Brain microvascular endothelial cell (primary cell): ENCODE measurements around the gene GSTA5.
"Not testable (repeated sequence)": the region's sequence is repeated elsewhere in the genome, so short reads cannot be mapped to it uniquely, and the experiment has no call there.

ENCODE experiments used
- DNase-seq: peaks from one replicate; pipeline ENCODE4 v3.0.0-alpha.2; 2020
- H3K27ac ChIP-seq: fragments of 250-450 bp; sonication (Bioruptor Pico); 2 replicates; pipeline ENCODE4 v1.5.1; 2020; ENCODE audit warnings: mild to moderate bottlenecking, moderate library complexity
- H3K27me3 ChIP-seq: fragments of 250-450 bp; sonication (Bioruptor Pico); replicated peaks from 2 replicates; pipeline ENCODE4 v1.5.1; 2020; ENCODE audit warnings: mild to moderate bottlenecking
- H3K36me3 ChIP-seq: fragments of 250-450 bp; sonication (Bioruptor Pico); replicated peaks from 2 replicates; pipeline ENCODE4 v1.5.1; 2020; ENCODE audit warnings: mild to moderate bottlenecking
- H3K4me3 ChIP-seq: 2 replicates; pipeline ENCODE4 v1.5.1; 2011; ENCODE audit warnings: low read depth, mild to moderate bottlenecking, control low read depth, low read length, moderate library complexity
- in situ Hi-C: cut with HindIII; loops from 2 replicates; pipeline ENCODE4 v1.10.0; 2017; ENCODE audit warnings: low sequenced_read_pairs, low pct_ligation_motif_present
- TF ChIP-seq, protein P1 (sequence below): IDR thresholded peaks from 2 replicates; pipeline ENCODE4 v1.5.1; 2011; ENCODE audit warnings: low read depth, mild to moderate bottlenecking, moderate library complexity, low read length, control low read depth, inconsistent platforms; ENCODE audit errors: missing control alignments

The GSTA5 gene

DNA sequence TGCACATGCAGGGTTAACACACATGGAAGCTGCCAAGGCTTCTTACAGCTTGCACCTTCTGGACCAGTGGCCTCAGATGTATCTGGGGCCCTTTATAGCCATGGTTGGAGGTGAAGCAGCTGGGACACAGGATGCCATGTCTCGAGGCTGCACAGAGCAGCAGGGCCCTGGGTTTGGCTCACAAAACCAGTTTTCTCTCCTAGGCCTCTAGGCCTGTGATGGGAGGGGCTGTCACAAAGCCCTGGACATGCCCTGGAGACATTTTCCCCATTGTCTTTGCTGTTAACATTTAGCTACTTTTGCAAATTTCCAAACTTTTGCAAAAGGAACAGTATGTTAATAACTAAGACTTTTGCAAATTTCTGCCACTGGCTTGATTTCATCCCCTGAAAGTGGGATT, 18.8 kb downstream of the GSTA5 start:
- Histone ChIP-seq H3K36me3 (no peaks in the 10 kb centered on the region), H3K27me3 (no peaks in the 10 kb centered on the region), H3K4me3 (no peak overlapping the region), H3K27ac (no peak overlapping the region)
- TF ChIP-seq, protein P1, sequence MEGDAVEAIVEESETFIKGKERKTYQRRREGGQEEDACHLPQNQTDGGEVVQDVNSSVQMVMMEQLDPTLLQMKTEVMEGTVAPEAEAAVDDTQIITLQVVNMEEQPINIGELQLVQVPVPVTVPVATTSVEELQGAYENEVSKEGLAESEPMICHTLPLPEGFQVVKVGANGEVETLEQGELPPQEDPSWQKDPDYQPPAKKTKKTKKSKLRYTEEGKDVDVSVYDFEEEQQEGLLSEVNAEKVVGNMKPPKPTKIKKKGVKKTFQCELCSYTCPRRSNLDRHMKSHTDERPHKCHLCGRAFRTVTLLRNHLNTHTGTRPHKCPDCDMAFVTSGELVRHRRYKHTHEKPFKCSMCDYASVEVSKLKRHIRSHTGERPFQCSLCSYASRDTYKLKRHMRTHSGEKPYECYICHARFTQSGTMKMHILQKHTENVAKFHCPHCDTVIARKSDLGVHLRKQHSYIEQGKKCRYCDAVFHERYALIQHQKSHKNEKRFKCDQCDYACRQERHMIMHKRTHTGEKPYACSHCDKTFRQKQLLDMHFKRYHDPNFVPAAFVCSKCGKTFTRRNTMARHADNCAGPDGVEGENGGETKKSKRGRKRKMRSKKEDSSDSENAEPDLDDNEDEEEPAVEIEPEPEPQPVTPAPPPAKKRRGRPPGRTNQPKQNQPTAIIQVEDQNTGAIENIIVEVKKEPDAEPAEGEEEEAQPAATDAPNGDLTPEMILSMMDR = no peak
- no peak for DNase-seq
- in situ Hi-C loops = no loop called here

GRCh38 chr6:52820198-52820597, 20.4 kb downstream of the GSTA5 start:
- no peaks in the 10 kb centered on the region for H3K36me3 ChIP-seq
- in situ Hi-C loops = no loop called here
- DNase-seq = no peak
- TF ChIP-seq, protein P1 = no peak
- no peak overlapping the region for H3K27ac ChIP-seq
- no peak overlapping the region for H3K4me3 ChIP-seq
- H3K27me3 ChIP-seq = no peaks in the 10 kb centered on the region

DNA sequence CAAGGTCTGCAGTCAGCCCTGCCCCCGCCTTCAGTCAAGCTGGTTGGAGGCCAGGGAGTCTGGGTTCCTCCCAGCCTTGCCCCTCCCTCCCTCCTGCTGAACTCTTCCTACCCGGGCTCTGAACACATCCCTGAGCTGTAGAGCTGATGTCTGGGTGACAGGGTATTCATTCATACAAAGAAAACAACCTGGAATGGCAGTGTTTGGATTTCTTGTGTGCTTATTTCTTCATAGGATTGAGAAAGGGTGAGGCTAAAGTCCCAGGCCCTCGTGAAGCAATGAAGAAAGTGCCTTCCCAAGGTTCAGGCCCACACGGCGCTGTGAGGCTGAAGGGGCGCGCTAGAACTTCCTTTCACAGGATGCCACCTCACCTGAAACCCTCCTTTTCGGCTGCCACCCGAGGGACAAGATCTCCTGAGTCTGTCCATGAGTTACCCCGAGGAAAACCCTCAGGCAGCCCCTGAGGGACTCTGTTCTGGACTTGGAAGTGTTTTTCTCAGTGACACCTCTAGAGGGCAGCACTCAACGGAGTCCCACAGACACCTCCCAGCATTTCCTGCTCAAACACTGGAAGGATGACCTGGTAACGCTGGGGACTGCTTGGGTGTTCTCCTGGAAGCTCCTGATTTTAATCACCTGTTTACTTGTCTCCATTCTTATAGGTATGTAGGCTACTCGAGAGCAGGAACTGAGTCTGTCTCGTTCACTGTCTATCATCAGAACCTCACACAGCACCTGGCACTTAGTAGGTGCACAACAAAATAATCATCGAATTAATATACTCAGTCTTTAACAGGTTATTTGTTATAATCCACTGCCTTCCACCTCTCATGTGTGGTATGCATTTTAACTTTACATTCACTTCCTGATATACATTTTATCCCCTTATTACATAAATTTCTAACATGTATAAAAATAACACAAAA, 25.2 kb downstream of the GSTA5 start:
- Histone ChIP-seq H3K36me3 (no peaks in the 10 kb centered on the region), H3K27ac (no peak overlapping the region), H3K27me3 (no peaks in the 10 kb centered on the region), H3K4me3 (no peak overlapping the region)
- in situ Hi-C loops = no loop called here
- TF ChIP-seq, protein P1 = peak; percentile 80
- DNase-seq = peak; percentile 52

DNA sequence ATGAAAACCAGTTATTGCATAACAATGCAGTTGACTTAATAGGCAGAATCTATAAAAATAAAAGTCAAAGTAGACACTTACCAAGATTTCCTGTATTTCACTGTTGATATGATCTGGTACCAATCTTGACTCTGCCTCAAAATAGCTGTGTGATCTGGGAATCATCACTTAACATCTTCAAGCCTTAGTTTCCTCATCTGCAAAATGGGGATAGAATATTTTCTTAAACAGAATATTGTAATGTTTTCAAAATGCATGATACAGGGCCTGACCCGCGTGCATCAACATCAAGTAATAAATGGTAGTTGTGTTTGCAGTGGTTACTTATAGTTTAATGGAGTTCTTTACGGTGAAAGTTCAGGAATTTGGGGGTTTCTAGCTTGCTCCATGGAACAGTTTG, 26.1 kb downstream of the GSTA5 start:
- DNase-seq, H3K27me3 ChIP-seq, H3K4me3 ChIP-seq, H3K27ac ChIP-seq, H3K36me3 ChIP-seq, in situ Hi-C loops: not testable (repeated sequence)

DNA sequence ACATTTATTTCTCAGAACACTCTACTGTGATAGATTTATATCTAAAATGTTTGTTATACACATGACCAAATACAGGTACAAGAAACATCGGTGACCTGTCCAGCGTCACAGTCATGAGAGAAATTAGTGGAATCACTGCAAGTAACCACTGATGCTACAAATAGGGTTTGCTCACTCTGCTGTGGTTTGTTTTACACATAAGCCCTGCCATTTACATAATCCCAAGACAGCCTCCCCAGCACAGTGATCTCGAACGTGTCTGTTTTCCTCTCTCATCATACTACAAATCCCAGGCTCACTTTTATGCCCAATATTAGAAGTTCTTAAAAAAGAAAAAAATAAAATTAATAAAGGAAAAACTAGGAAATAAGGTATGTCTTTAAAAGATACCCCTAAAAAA, 30.8 kb downstream of the GSTA5 start:
- H3K4me3 ChIP-seq, H3K27ac ChIP-seq, H3K27me3 ChIP-seq, DNase-seq, in situ Hi-C loops, H3K36me3 ChIP-seq: not testable (repeated sequence)

DNA sequence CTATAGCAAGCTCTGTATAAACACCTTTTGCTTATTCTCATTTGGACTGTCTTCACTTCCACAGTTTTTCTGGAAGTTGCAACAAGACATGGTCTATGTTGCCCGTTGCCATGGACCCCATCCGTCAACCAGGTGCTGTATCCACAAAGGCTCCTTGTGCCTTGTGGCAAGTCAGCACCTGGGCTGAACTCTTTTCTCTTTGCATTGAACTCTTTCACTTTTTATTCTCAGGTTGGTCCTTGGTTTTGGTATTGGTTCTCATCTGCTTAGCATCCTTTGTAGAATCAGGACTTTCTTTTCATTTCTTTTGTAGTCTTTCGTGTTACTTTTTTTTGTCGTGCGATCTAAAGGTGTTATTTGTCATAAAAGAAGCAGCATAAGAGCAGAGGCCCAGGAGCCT, 32.0 kb downstream of the GSTA5 start:
- no peak for DNase-seq
- in situ Hi-C loops = no loop called here
- Histone ChIP-seq H3K36me3 (no peaks in the 10 kb centered on the region), H3K27ac (no peak overlapping the region), H3K4me3 (no peak overlapping the region), H3K27me3 (no peaks in the 10 kb centered on the region)
- TF ChIP-seq, protein P1 = no peak

- in situ Hi-C loops, H3K36me3 ChIP-seq, DNase-seq, H3K4me3 ChIP-seq, H3K27me3 ChIP-seq, H3K27ac ChIP-seq: not testable (repeated sequence)
Measured at GRCh38 chr6:52803668-52804255, 36.9 kb downstream of the GSTA5 start, which contains the start of gene GSTA1. Gene GSTA1 (minus strand): TSS chr6:52803816. CDS start chr6:52799267, 4,549 bp downstream.
